A549 (cell line): ENCODE results near the gene BEND6. TPM values are rescaled to one million over a fixed set of nuclear protein-coding genes. Genes with fewer than 3 reads are reported as not detected.
"Not testable (repeated sequence)": the region's sequence is repeated elsewhere in the genome, so short reads cannot be mapped to it uniquely, and the experiment has no call there.

Experiments
- ATAC-seq, 2 experiments: fragments of 200-7000 bp in 1 of 2; fragments of >200 bp in 1 of 2; cut with Nextera tagmentation in 1 of 2; cut with Tn5 transposase in 1 of 2; 3 replicates each; pipeline versions ENCODE4 v1.8.0 to v1.9.1; 2018 to 2020; ENCODE audit warnings: mild to moderate bottlenecking in 1 of 2, moderate library complexity in 1 of 2
- CTCF ChIA-PET: fragments of 300-600 bp; sonication (Branson Sonifier 250); formaldehyde crosslinking; extraction: SDS; loops from one replicate; lab custom pipeline; 2021; ENCODE audit warnings: antibody characterized with exemption, inconsistent platforms; lab: Yijun Ruan, JAX
- POLR2A ChIA-PET: fragments of 350-600 bp; formaldehyde crosslinking; extraction: SDS; loops from one replicate; lab custom pipeline; 2021; ENCODE audit warnings: antibody characterized with exemption, inconsistent platforms; lab: Yijun Ruan, JAX
- DNase-seq, 2 experiments: peaks; one replicate each; pipeline versions ENCODE4 v3.0.0 to v3.0.0-alpha.2; 2011 to 2016; ENCODE audit warnings: low read depth in 1 of 2, low spot score in 1 of 2
- FAIRE-seq: peaks from 2 replicates; lab custom pipeline; 2011; peaks lifted over from hg19 to GRCh38; lab: Jason Lieb, UNC
- H3K27ac ChIP-seq, 2 experiments: fragments of >200 bp; sonication (Bioruptor Twin); formaldehyde crosslinking; 3 replicates each; pipeline ENCODE4 v1.5.1; 2016 to 2017
- H3K4me1 ChIP-seq: fragments of >200 bp; sonication (Bioruptor Twin); formaldehyde crosslinking; 3 replicates; pipeline ENCODE4 v1.6.1; 2016
- H3K4me2 ChIP-seq: fragments of >200 bp; sonication (Bioruptor Twin); formaldehyde crosslinking; 3 replicates; pipeline ENCODE4 v1.6.1; 2016
- H3K4me3 ChIP-seq: fragments of >200 bp; sonication (Bioruptor Twin); formaldehyde crosslinking; 3 replicates; pipeline ENCODE4 v1.5.1; 2016
- H3K9me3 ChIP-seq: fragments of >200 bp; sonication (Bioruptor Twin); formaldehyde crosslinking; 3 replicates; pipeline ENCODE4 v1.6.1; 2016
- BCL3 ChIP-seq: fragments of >200 bp; sonication (Bioruptor Twin); formaldehyde crosslinking; IDR thresholded peaks from 3 replicates; pipeline ENCODE4 v1.6.1; 2016
- CEBPB ChIP-seq, 2 experiments: fragments of >200 bp in 1 of 2; sonication (Bioruptor Twin) in 1 of 2; formaldehyde crosslinking in 1 of 2; IDR thresholded peaks; 2 replicates each; pipeline ENCODE4 v1.6.1; 2012 to 2016
- CHD4 ChIP-seq: fragments of 200-600 bp; sonication (generic); IDR thresholded peaks from 2 replicates; pipeline ENCODE4 v1.6.1; 2016; ENCODE audit warnings: antibody characterized with exemption, mild to moderate bottlenecking, borderline replicate concordance
- EHF ChIP-seq: fragments of 250-450 bp; sonication (Bioruptor Pico); IDR thresholded peaks from 2 replicates; pipeline ENCODE4 v1.5.0; 2020; ENCODE audit warnings: mild to moderate bottlenecking
- EHMT2 ChIP-seq: fragments of 200-600 bp; sonication (generic); IDR thresholded peaks from 2 replicates; pipeline ENCODE4 v1.6.1; 2016; ENCODE audit warnings: antibody characterized with exemption, low read depth, mild to moderate bottlenecking, moderate library complexity
- FOSB ChIP-seq: fragments of 250-450 bp; sonication (Bioruptor Pico); IDR thresholded peaks from 2 replicates; pipeline ENCODE4 v1.5.0; 2020; ENCODE audit warnings: mild to moderate bottlenecking, moderate library complexity
- HDAC2 ChIP-seq: fragments of 200-600 bp; sonication (generic); IDR thresholded peaks from 2 replicates; pipeline ENCODE4 v1.6.1; 2016
- HEYL ChIP-seq: fragments of 250-450 bp; sonication (Bioruptor Pico); IDR thresholded peaks from 2 replicates; pipeline ENCODE4 v1.8.0; 2021; ENCODE audit warnings: mild to moderate bottlenecking, moderate library complexity
- HOXA7 ChIP-seq: fragments of 250-450 bp; sonication (Bioruptor Pico); IDR thresholded peaks from 2 replicates; pipeline ENCODE4 v1.5.0; 2020; ENCODE audit warnings: mild to moderate bottlenecking, moderate library complexity
- HOXB5 ChIP-seq: fragments of 250-450 bp; sonication (Bioruptor Pico); IDR thresholded peaks from 2 replicates; pipeline ENCODE4 v1.5.0; 2020; ENCODE audit warnings: mild to moderate bottlenecking, moderate library complexity
- KDM5A ChIP-seq: fragments of 200-600 bp; sonication (generic); IDR thresholded peaks from 2 replicates; pipeline ENCODE4 v1.6.1; 2016; ENCODE audit warnings: antibody characterized with exemption, mild to moderate bottlenecking
- MAZ ChIP-seq: fragments of 150-350 bp; IDR thresholded peaks from 2 replicates; pipeline ENCODE4 v1.6.1; 2014; ENCODE audit warnings: antibody characterized with exemption, low read depth, low read length, borderline replicate concordance
- NFE2L2 ChIP-seq: fragments of 150-350 bp; conservative IDR thresholded peaks from 2 replicates; pipeline ENCODE4 v1.6.1; 2014; ENCODE audit warnings: low read length
- POLR2A ChIP-seq: IDR thresholded peaks from 2 replicates; pipeline ENCODE4 v1.6.1; 2012; ENCODE audit warnings: mild to moderate bottlenecking, low read length
- POLR2AphosphoS2 ChIP-seq: conservative IDR thresholded peaks from 2 replicates; pipeline ENCODE4 v1.6.1; 2012; ENCODE audit warnings: low read length, improper control_type of control experiment, inconsistent platforms
- RAD21 ChIP-seq, 2 experiments: fragments of >200 bp in 1 of 2; sonication (Bioruptor Twin) in 1 of 2; formaldehyde crosslinking in 1 of 2; IDR thresholded peaks in 1 of 2; conservative IDR thresholded peaks in 1 of 2; 2 replicates in 1 of 2; 3 replicates in 1 of 2; pipeline ENCODE4 v1.6.1; 2012 to 2018; ENCODE audit warnings: inconsistent platforms in 1 of 2
- RARB ChIP-seq: fragments of 250-450 bp; sonication (Bioruptor Pico); IDR thresholded peaks from 2 replicates; pipeline ENCODE4 v1.8.0; 2021; ENCODE audit warnings: mild to moderate bottlenecking, moderate library complexity
- RFX5 ChIP-seq: fragments of 450-650 bp; IDR thresholded peaks from 2 replicates; pipeline ENCODE4 v1.7.1; 2014; ENCODE audit warnings: antibody characterized with exemption, mild to moderate bottlenecking, moderate library complexity
- SREBF2 ChIP-seq: fragments of 450-650 bp; IDR thresholded peaks from 2 replicates; pipeline ENCODE4 v1.6.1; 2014; ENCODE audit warnings: mild to moderate bottlenecking, moderate library complexity
- TP53 ChIP-seq: fragments of 250-450 bp; sonication (Bioruptor Pico); IDR thresholded peaks from 2 replicates; pipeline ENCODE4 v1.5.0; 2021; ENCODE audit warnings: mild to moderate bottlenecking, moderate library complexity
- ZNF302 ChIP-seq: fragments of 250-450 bp; sonication (Bioruptor Pico); IDR thresholded peaks from 2 replicates; pipeline ENCODE4 v1.9.0; 2021; ENCODE audit warnings: inconsistent platforms, mild to moderate bottlenecking, moderate library complexity
- WGBS: methylation state at CpG from one replicate; pipeline ENCODE4 v1.1.6; 2017; ENCODE audit errors: missing lambda C conversion rate; 5-methylcytosine and 5-hydroxymethylcytosine counted together
- polyA plus RNA-seq, 4 experiments: library from polyadenylated mRNA; depleted of rRNA in 3 of 4; stranded (reverse); fragments of >200 nt; fragmentation: RNase III in 1 of 4; extraction: RNeasy Plus Mini Kit Qiagen cat#74134 plus additional on column Dnase treatment in 1 of 4; gene quantifications; 2 replicates in 3 of 4; 3 replicates in 1 of 4; pipeline ENCODE4 v1.2.3, GENCODE V29; 2011 to 2017
- TF ChIP-seq, protein P1 (sequence below): fragments of 200-600 bp; sonication (generic); IDR thresholded peaks from 2 replicates; pipeline ENCODE4 v1.6.1; 2016; ENCODE audit warnings: antibody characterized with exemption, mild to moderate bottlenecking, moderate library complexity

BEND6 gene
- polyA plus RNA-seq, 2 of the 4 experiments (the other 2 are of a cell fraction) = 2.1 to 2.9 TPM

DNA sequence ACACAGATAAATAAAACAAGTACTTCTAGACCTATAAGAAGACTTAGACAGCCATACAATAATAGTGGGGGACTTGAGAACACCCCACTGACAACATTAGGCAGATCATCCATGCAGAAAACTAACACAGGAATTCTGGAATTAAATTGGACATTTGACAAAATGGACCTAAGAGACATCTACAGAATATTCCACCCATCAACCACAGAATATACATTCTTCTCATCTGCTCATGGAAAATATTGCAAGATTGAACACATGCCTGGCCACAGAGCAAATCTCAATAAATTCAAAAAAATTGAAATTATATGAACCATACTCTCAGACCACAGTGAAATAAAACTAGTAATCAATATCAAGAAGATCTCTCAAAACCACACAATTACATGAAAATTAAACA is 47.3 kb downstream of the BEND6 start:
- H3K9me3 ChIP-seq = peaks cover 7% of the 10 kb centered on the region; the same call in 1 of the 3 replicates
- no peak for DNase-seq
- H3K27ac ChIP-seq = no peak overlapping the region
- POLR2A ChIA-PET = no interaction called here
- FAIRE-seq = no peak
- H3K4me2 ChIP-seq = no peak overlapping the region
- ATAC-seq = no peak
- no peak for TF ChIP-seq FOSB (CRISPR knock-in tag)
- TF ChIP-seq, all 56 proteins: peak for 0
- CTCF ChIA-PET = no interaction called here
- Histone ChIP-seq H3K4me1 (no peaks in the 10 kb centered on the region), H3K4me3 (no peak overlapping the region)

GRCh38 chr6:57004292-57004691 is 49.4 kb downstream of the BEND6 start:
- TF ChIP-seq HOXA7 = no peak
- TF ChIP-seq POLR2AphosphoS2 = no peak
- no peak for TF ChIP-seq RAD21 (conservative IDR thresholded peaks at IDR 0.05 in 1 of 2, IDR thresholded peaks at IDR 0.05 in 1 of 2)
- no peak for TF ChIP-seq EHMT2
- no peak for TF ChIP-seq HDAC2
- TF ChIP-seq NFE2L2 = no peak
- no peak for TF ChIP-seq KDM5A
- TF ChIP-seq HEYL (CRISPR knock-in tag) = no peak
- TF ChIP-seq MAZ = no peak
- no peak for TF ChIP-seq EHF (CRISPR knock-in tag)
- TF ChIP-seq POLR2A = no peak
- TF ChIP-seq, all 56 proteins: peak for 0
- no peak overlapping the region for H3K27ac ChIP-seq
- no peaks in the 10 kb centered on the region for H3K4me1 ChIP-seq
- POLR2A ChIA-PET = no interaction called here
- 88% methylated on average over 14 of the region's 14 CpGs for WGBS
- DNase-seq (no peak), ATAC-seq (no peak), FAIRE-seq (no peak)
- H3K4me2 ChIP-seq = no peak overlapping the region
- H3K9me3 ChIP-seq = 0 out of 3 replicates have a peak, but pooled peaks cover under 1% of the 10 kb centered on the region
- CTCF ChIA-PET = interaction anchor here (1.5 kb wide), 1 partner anchor 17 kb away, joined by 7 read pairs; no protein-coding TSS in a partner anchor
- no peak overlapping the region for H3K4me3 ChIP-seq

DNA sequence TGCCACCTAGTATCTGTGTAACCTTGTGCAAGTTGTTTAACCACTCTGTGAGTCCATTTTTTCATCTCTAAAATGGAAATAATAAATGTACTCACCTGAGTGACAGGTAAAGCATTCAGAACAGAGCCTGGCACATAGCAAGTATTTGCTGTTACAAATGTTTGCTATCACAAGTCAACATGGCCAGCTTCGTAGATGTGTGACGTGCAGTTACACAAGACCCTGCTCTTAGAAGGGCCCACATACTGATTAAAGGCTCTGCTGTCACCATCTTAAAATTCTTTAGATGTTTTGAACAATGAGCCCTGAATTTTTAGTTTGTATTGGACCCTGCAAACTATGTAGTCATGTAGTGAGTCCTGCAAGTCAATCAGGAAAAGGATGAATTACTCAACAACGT is 51.2 kb downstream of the BEND6 start:
- TF ChIP-seq HDAC2 = no peak
- no peak for TF ChIP-seq CHD4
- TF ChIP-seq SREBF2 = no peak
- TF ChIP-seq HOXA7 = no peak
- TF ChIP-seq CEBPB (IDR thresholded peaks at IDR 0.05) = no peak
- no peak for TF ChIP-seq TP53 (CRISPR knock-in tag)
- H3K27ac ChIP-seq = no peak overlapping the region
- ATAC-seq (no peak), FAIRE-seq (no peak), DNase-seq (no peak)
- CTCF ChIA-PET = no interaction called here
- no peaks in the 10 kb centered on the region for H3K4me1 ChIP-seq
- no peaks in the 10 kb centered on the region for H3K9me3 ChIP-seq
- WGBS = 69% methylated on average over 3 of the region's 3 CpGs
- POLR2A ChIA-PET = no interaction called here
- no peak overlapping the region for H3K4me2 ChIP-seq
- no peak overlapping the region for H3K4me3 ChIP-seq

DNA sequence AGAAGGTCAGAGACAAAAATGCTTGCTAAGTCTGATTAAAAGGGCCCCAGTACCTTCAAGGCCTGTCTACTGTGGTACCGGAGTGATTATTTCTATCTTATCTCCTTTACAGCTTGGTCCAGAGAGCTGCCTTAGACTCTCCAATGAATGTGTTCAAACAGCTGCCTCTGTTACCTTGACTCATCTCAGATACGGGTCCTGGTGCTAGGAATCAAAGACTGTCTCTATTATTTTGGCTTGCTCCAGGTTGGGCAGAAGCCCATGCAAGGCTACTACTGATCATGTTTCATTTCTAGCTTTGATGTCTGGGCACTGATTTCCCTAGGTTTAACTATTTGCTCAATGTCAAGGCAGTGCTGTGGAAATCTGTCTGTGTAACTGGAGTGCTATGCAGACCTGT is 53.2 kb downstream of the BEND6 start:
- H3K9me3 ChIP-seq, H3K4me1 ChIP-seq, H3K4me3 ChIP-seq, H3K4me2 ChIP-seq, H3K27ac ChIP-seq, POLR2A ChIA-PET, ATAC-seq, FAIRE-seq, DNase-seq: not testable (repeated sequence)
- 93% methylated on average over 2 of the region's 2 CpGs for WGBS
- CTCF ChIA-PET = interaction anchor here (1.3 kb wide), 1 partner anchor 13 kb away, joined by 3 read pairs; no protein-coding TSS in a partner anchor

- Histone ChIP-seq H3K4me2 (no peak overlapping the region), H3K27ac (no peak overlapping the region), H3K4me1 (no peaks in the 10 kb centered on the region), H3K4me3 (no peak overlapping the region)
- no peak for FAIRE-seq
- CTCF ChIA-PET = interaction anchor here (1.1 kb wide), 2 partner anchors 17 to 304 kb away, joined by 3 read pairs; partner anchors contain the start of gene PRIM2
- ATAC-seq = no peak
- DNase-seq = no peak
- TF ChIP-seq KDM5A (no peak), HOXA7 (no peak), CHD4 (no peak), ZNF302 (CRISPR knock-in tag) (no peak), RARB (CRISPR knock-in tag) (no peak), HOXB5 (CRISPR knock-in tag) (no peak), EHMT2 (no peak), BCL3 (no peak), RFX5 (no peak)
- TF ChIP-seq, protein P1, sequence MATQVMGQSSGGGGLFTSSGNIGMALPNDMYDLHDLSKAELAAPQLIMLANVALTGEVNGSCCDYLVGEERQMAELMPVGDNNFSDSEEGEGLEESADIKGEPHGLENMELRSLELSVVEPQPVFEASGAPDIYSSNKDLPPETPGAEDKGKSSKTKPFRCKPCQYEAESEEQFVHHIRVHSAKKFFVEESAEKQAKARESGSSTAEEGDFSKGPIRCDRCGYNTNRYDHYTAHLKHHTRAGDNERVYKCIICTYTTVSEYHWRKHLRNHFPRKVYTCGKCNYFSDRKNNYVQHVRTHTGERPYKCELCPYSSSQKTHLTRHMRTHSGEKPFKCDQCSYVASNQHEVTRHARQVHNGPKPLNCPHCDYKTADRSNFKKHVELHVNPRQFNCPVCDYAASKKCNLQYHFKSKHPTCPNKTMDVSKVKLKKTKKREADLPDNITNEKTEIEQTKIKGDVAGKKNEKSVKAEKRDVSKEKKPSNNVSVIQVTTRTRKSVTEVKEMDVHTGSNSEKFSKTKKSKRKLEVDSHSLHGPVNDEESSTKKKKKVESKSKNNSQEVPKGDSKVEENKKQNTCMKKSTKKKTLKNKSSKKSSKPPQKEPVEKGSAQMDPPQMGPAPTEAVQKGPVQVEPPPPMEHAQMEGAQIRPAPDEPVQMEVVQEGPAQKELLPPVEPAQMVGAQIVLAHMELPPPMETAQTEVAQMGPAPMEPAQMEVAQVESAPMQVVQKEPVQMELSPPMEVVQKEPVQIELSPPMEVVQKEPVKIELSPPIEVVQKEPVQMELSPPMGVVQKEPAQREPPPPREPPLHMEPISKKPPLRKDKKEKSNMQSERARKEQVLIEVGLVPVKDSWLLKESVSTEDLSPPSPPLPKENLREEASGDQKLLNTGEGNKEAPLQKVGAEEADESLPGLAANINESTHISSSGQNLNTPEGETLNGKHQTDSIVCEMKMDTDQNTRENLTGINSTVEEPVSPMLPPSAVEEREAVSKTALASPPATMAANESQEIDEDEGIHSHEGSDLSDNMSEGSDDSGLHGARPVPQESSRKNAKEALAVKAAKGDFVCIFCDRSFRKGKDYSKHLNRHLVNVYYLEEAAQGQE = no peak
- TF ChIP-seq, all 56 proteins: peak for 0
- POLR2A ChIA-PET = no interaction called here
- WGBS = 41% methylated on average over 4 of the region's 4 CpGs
- H3K9me3 ChIP-seq = no peaks in the 10 kb centered on the region
Measured at GRCh38 chr6:57013521-57013926, 58.6 kb downstream of the BEND6 start.
